Measurements from ENCODE around the gene CDC14A. TPM values are rescaled to one million over a fixed set of nuclear protein-coding genes. Genes with fewer than 3 reads are reported as not detected.

Gene CDC14A
- total and polyA plus RNA-seq, 12 donors: 0.85 to 19.2 (median 4.1) TPM

DNA sequence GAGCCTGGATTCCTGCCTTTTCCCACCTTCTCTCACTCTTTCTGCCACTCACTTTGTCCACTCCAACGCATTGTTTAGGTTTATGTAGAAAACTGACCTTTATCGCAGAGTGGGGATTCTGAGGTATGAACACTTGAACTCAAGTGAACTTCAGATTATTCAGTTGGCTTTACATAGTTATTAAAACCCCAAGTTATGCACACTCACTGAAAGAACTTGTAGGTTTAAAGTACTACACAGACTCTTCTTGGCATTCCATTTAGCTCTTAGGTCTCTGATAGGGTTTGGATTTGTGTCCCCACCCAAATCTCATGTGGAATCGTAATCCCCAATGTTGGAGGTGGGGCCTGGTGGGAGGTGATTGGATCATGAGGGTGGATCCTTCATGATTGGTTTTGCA is 46.4 kb upstream of the CDC14A start:
- TF ChIP-seq POLR2A (IDR thresholded peaks at IDR 0.05) (no peak), CTCF (IDR thresholded peaks at IDR 0.05) (no peak)
- WGBS, 4 donors: 88 to 96% (median 92%) methylated on average over 3 of the region's 3 CpGs
- DNase-seq: no peak
- Histone ChIP-seq H3K27ac (no peak overlapping the region), H3K36me3 (replicated peaks in 1 of 2) (no peaks in the 10 kb centered on the region), H3K4me1 (replicated peaks in 1 of 2) (no peaks in the 10 kb centered on the region), H3K4me3 (no peak overlapping the region), H3K9me3 (replicated peaks in 1 of 3) (no peaks in the 10 kb centered on the region), H3K27me3 (no peaks in the 10 kb centered on the region)
- intact Hi-C loops (cut with DNase I): no loop called here

DNA sequence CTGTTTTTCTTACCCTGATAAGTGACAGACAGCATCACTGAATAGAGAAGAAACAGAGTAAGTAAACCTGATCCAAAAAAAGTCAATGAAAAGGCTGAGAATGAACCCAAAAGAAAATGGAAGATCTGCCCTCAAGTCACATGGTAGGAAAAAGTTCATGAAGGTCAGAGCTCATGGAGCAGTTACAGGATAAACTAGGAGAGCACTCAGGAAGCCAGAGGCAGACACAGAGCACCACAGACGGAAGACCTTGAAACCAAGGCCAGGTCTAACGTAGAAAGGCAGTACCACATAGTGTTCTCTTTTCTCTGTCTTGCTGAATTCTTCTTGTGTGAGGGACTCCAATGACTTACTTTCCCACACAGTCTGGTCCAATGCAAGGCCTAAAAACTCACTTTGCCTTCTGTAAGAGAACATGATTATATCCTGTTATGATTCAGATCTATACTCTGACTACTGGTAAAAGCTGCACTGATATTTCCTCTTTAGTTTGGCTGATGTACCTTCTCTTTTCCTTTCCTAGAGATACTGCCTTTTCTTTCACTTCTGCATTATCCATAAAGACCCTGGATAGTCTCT is 45.5 kb upstream of the CDC14A start:
- no peaks in the 10 kb centered on the region for H3K9me3 ChIP-seq (replicated peaks in 1 of 3)
- no peaks in the 10 kb centered on the region for H3K36me3 ChIP-seq (replicated peaks in 1 of 2)
- TF ChIP-seq POLR2A (IDR thresholded peaks at IDR 0.05) (no peak), CTCF (IDR thresholded peaks at IDR 0.05) (no peak)
- 40 to 54% (median 51%) methylated on average over 2 of the region's 2 CpGs for WGBS, 4 donors
- intact Hi-C loops (cut with DNase I): no loop called here
- no peak overlapping the region for H3K4me3 ChIP-seq
- no peak for DNase-seq
- no peaks in the 10 kb centered on the region for H3K27me3 ChIP-seq
- H3K4me1 ChIP-seq (replicated peaks in 1 of 2): no peaks in the 10 kb centered on the region
- no peak overlapping the region for H3K27ac ChIP-seq

DNA sequence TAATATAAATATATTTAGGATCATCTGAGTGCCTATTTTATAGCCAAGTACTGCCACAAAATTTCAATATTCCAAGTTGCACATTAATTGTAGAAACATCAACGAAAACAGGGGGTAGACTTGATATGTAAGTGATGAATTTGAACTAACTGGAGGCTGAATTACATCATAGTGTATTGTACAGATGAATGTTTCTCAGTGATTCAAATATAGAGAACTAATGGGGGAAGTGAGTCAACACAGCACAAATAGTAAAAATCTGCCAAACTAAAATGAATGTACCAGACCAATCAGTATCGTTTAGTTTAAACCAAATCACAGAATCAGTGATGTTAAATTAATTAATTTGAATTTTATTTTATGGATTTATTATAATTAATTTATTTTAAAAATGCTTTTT is 43.5 kb upstream of the CDC14A start:
- Histone ChIP-seq H3K27ac (no peak overlapping the region), H3K27me3 (no peaks in the 10 kb centered on the region), H3K4me1 (replicated peaks in 1 of 2) (no peaks in the 10 kb centered on the region), H3K36me3 (replicated peaks in 1 of 2) (no peaks in the 10 kb centered on the region), H3K9me3 (replicated peaks in 1 of 3) (no peaks in the 10 kb centered on the region), H3K4me3 (no peak overlapping the region)
- 67 to 77% (median 74%) methylated on average over 2 of the region's 2 CpGs for WGBS, 4 donors
- DNase-seq: no peak
- TF ChIP-seq POLR2A (IDR thresholded peaks at IDR 0.05): no peak
- no peak for TF ChIP-seq CTCF (IDR thresholded peaks at IDR 0.05)
- intact Hi-C loops (cut with DNase I): no loop called here

- no peaks in the 10 kb centered on the region for H3K9me3 ChIP-seq (replicated peaks in 1 of 3)
- DNase-seq: no peak
- H3K4me3 ChIP-seq: no peak overlapping the region
- no peaks in the 10 kb centered on the region for H3K27me3 ChIP-seq
- no peak for TF ChIP-seq POLR2A (IDR thresholded peaks at IDR 0.05)
- no peak for TF ChIP-seq CTCF (IDR thresholded peaks at IDR 0.05)
- no peaks in the 10 kb centered on the region for H3K4me1 ChIP-seq (replicated peaks in 1 of 2)
- H3K27ac ChIP-seq: no peak overlapping the region
- no peaks in the 10 kb centered on the region for H3K36me3 ChIP-seq (replicated peaks in 1 of 2)
- intact Hi-C loops (cut with DNase I): no loop called here
Observed at GRCh38 chr1:100309863-100310262, 42.4 kb upstream of the CDC14A start.

Measured in adrenal gland (tissue), 12 donors.